Smooth muscle cell (in vitro differentiated cells): ENCODE data around the gene NAGS. TPM values are rescaled to one million over a fixed set of nuclear protein-coding genes. Genes with fewer than 3 reads are reported as not detected.
"Not testable (repeated sequence)": the region's sequence is repeated elsewhere in the genome, so short reads cannot be mapped to it uniquely, and the experiment has no call there.

Source experiments
- DNase-seq: peaks from one replicate; lab custom pipeline; 2025; ENCODE audit not compliant: unreplicated experiment; lab: John Stamatoyannopoulos, UW
- H2AFZ ChIP-seq: fragments of 200-600 bp; sonication (generic); 2 replicates; pipeline ENCODE4 v1.6.0; 2016; ENCODE audit warnings: antibody characterized with exemption, low read depth, mild to moderate bottlenecking
- H3F3A ChIP-seq: fragments of 200-600 bp; sonication (generic); 2 replicates; pipeline ENCODE4 v1.6.0; 2017; ENCODE audit warnings: antibody characterized with exemption, low read depth
- H3K27ac ChIP-seq: fragments of 200-600 bp; sonication (generic); 2 replicates; pipeline ENCODE4 v1.5.1; 2016; ENCODE audit warnings: low read depth, mild to moderate bottlenecking
- H3K27me3 ChIP-seq: fragments of 200-600 bp; sonication (generic); 2 replicates; pipeline ENCODE4 v1.6.1; 2016; ENCODE audit warnings: low read depth, mild to moderate bottlenecking
- H3K36me3 ChIP-seq: fragments of 200-600 bp; sonication (generic); 2 replicates; pipeline ENCODE4 v1.5.1; 2016; ENCODE audit warnings: low read depth
- H3K4me1 ChIP-seq: fragments of 200-600 bp; sonication (generic); 2 replicates; pipeline ENCODE4 v1.5.1; 2016; ENCODE audit warnings: low read depth
- H3K4me2 ChIP-seq: fragments of 200-600 bp; sonication (generic); 2 replicates; pipeline ENCODE4 v1.6.0; 2016; ENCODE audit warnings: mild to moderate bottlenecking
- H3K4me3 ChIP-seq: fragments of 200-600 bp; sonication (generic); 2 replicates; pipeline ENCODE4 v1.5.1; 2016; ENCODE audit warnings: mild to moderate bottlenecking
- H3K79me2 ChIP-seq: fragments of 200-600 bp; sonication (generic); 2 replicates; pipeline ENCODE4 v1.6.0; 2016; ENCODE audit warnings: low read depth, mild to moderate bottlenecking
- H3K9ac ChIP-seq: fragments of 200-600 bp; sonication (generic); 2 replicates; pipeline ENCODE4 v1.6.0; 2016; ENCODE audit warnings: low read depth
- H3K9me3 ChIP-seq: fragments of 200-600 bp; sonication (generic); replicated peaks from 2 replicates; pipeline ENCODE4 v1.5.1; 2016; ENCODE audit warnings: low read depth
- H4K20me1 ChIP-seq: fragments of 200-600 bp; sonication (generic); 2 replicates; pipeline ENCODE4 v1.6.0; 2016; ENCODE audit warnings: low read depth
- CTCF ChIP-seq: fragments of 200-600 bp; sonication (generic); IDR thresholded peaks from 2 replicates; pipeline ENCODE4 v1.5.1; 2017; ENCODE audit warnings: borderline replicate concordance, mild to moderate bottlenecking, antibody characterized with exemption; ENCODE audit not compliant: insufficient read depth, poor library complexity, severe bottlenecking
- WGBS: methylation state at CpG from one replicate; pipeline ENCODE4 v1.1.7; 2016; ENCODE audit warnings: low lambda C conversion rate; 5-methylcytosine and 5-hydroxymethylcytosine counted together
- polyA plus RNA-seq: library from polyadenylated mRNA; unstranded; fragments of >200 nt; fragmentation: Nextera tagmentation; extraction: Ambion mirVana; gene quantifications from 2 replicates; pipeline ENCODE4 v1.2.1, GENCODE V29; 2016
- total RNA-seq: library from RNA; depleted of rRNA; stranded (reverse); fragments of >200 nt; gene quantifications from 2 replicates; pipeline ENCODE4 v1.2.3, GENCODE V29; 2014

The NAGS gene
- total and polyA plus RNA-seq, 2 experiments from 2014 or later, result 1.3 to 1.5 TPM

- H3K36me3 ChIP-seq, result peaks cover 2% of the 10 kb centered on the region
- no peak overlapping the region for H3K9ac ChIP-seq
- DNase-seq, result no peak
- peaks cover 88% of the 10 kb centered on the region for H3K79me2 ChIP-seq
- no peaks in the 10 kb centered on the region for H3K27me3 ChIP-seq
- no peak overlapping the region for H3K4me2 ChIP-seq
- H3K9me3 ChIP-seq, result no peaks in the 10 kb centered on the region
- H3F3A ChIP-seq, result peaks cover 18% of the 10 kb centered on the region
- no peak overlapping the region for H2AFZ ChIP-seq
- H3K4me3 ChIP-seq, result no peak overlapping the region
- TF ChIP-seq CTCF, result no peak
- WGBS, result 94% methylated on average over 1 of the region's 1 CpG
- no peaks in the 10 kb centered on the region for H3K4me1 ChIP-seq
- peak overlapping the region; percentile 65 for H3K27ac ChIP-seq
- peaks cover 90% of the 10 kb centered on the region for H4K20me1 ChIP-seq
These were observed 39.6 kb downstream of the NAGS start for GRCh38 chr17:44044071-44044470.

DNA sequence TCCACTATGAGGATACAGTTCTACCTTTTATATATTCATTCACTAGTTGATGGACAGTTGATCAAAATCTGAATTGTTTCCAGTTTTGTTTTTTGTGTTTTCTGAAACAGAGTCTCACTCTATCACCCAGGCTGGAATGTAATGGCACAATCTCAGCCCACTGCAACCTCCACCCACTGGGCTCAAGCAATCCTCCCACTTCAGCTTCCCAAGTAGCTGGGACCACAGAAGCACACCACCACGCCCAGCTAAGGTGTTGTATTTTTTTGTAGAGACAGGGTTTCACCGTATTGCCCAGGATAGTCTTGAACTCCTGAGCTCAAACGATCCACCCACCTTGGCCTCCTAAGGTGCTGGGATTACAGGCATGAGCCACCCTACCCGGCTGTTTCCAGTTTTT, 41.1 kb downstream of the NAGS start:
- H3K4me1 ChIP-seq, result no peaks in the 10 kb centered on the region
- H3K27me3 ChIP-seq, result no peaks in the 10 kb centered on the region
- no peak overlapping the region for H3K27ac ChIP-seq
- H3K4me2 ChIP-seq, result no peak overlapping the region
- no peak overlapping the region for H2AFZ ChIP-seq
- H4K20me1 ChIP-seq, result peaks cover 93% of the 10 kb centered on the region
- no peak overlapping the region for H3K9ac ChIP-seq
- H3K9me3 ChIP-seq, result no peaks in the 10 kb centered on the region
- WGBS, result 95% methylated on average over 4 of the region's 4 CpGs
- no peak overlapping the region for H3K4me3 ChIP-seq
- DNase-seq, result no peak
- H3K36me3 ChIP-seq, result peaks cover 3% of the 10 kb centered on the region
- H3K79me2 ChIP-seq, result peaks cover 92% of the 10 kb centered on the region
- peaks cover 18% of the 10 kb centered on the region for H3F3A ChIP-seq
- no peak for TF ChIP-seq CTCF

DNA sequence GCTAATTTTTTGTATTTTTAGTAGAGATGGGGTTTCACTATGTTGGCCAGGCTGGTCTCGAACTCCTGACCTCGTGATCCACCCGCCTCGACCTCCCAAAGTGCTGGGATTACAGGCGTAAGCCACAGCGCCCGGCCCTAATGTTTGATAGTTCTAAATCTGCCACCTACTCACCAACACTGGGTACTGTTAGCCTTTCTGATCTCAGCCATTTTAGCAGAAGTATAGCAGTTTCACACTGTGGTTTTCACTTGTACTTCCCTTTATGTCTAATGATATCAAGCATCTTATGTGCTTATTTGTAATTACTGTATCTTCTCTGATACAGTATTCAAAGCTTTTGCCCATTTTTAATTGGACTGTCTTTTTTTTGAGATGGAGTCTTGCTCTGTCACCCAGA, 42.5 kb downstream of the NAGS start:
- H3K4me3 ChIP-seq, H2AFZ ChIP-seq, DNase-seq, H3K9ac ChIP-seq, H3K27me3 ChIP-seq, H3K4me1 ChIP-seq, H3K4me2 ChIP-seq, H3K9me3 ChIP-seq, H3K27ac ChIP-seq, H3K36me3 ChIP-seq: not testable (repeated sequence)
- H3F3A ChIP-seq, result peaks cover 18% of the 10 kb centered on the region
- H3K79me2 ChIP-seq, result peaks cover 92% of the 10 kb centered on the region
- H4K20me1 ChIP-seq, result peaks cover 92% of the 10 kb centered on the region
- 100% methylated on average over 7 of the region's 7 CpGs for WGBS

DNA sequence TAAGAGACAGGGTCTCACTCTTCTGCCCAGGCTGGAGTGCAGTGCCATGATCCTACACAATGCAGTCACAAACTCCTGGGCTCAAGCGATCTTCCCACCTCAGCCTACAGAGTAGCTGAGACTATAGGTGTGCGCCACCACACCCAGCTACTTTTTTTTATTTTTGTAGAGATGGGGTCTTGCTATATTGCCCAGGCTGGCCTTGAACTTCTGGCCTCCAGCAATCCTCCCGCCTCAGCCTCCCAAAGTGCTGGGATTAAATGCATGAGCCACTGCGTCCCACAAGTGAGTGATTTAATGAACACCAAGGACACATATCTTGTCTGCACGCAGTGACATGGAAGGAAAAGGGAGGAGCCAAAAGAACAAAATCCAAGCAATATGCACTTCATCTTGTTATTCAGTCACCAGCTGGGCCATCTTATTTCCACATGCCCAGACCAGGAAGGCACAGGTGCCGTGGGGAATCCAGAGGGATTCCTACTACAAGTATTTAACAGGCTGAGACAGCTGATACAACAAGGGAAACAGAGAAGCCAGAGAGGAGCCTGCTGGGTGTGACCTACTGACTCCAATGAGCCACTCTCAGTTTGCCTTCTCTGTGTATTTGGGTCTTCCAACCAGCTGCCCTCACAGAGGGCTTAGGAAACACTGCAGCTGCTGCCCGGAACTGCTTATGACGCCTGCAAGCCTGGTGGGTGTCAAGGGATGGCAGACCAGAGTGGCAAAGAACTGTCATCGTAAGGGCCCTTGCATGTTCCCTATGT, 45.1 kb downstream of the NAGS start:
- TF ChIP-seq CTCF, result no peak
- WGBS, result 96% methylated on average over 9 of the region's 9 CpGs
- H4K20me1 ChIP-seq, result peaks cover 94% of the 10 kb centered on the region
- no peaks in the 10 kb centered on the region for H3K9me3 ChIP-seq
- no peak overlapping the region for H3K4me2 ChIP-seq
- DNase-seq, result no peak
- peaks cover 10% of the 10 kb centered on the region for H3F3A ChIP-seq
- H3K9ac ChIP-seq, result no peak overlapping the region
- H3K27ac ChIP-seq, result no peak overlapping the region
- H3K36me3 ChIP-seq, result peaks cover 7% of the 10 kb centered on the region
- no peaks in the 10 kb centered on the region for H3K27me3 ChIP-seq
- no peak overlapping the region for H2AFZ ChIP-seq
- no peak overlapping the region for H3K4me3 ChIP-seq
- H3K79me2 ChIP-seq, result peaks cover 96% of the 10 kb centered on the region
- no peaks in the 10 kb centered on the region for H3K4me1 ChIP-seq
